Measurements from ENCODE around the gene FAAP100.

Gene FAAP100

GRCh38 chr17:81556863-81557262 lies 4.7 kb upstream of the FAAP100 start:
- no peak for DNase-seq (ENCODE audit: low read depth in 1 of 2, low spot score in 1 of 2)
- in situ Hi-C loops (cut with HindIII; ENCODE audit: low pct_unique_long_range_greater_than_20kb, low sequenced_read_pairs) = no loop called here
- no peak for TF ChIP-seq JUND (IDR thresholded peaks at IDR 0.05; ENCODE audit: low read depth)

DNA sequence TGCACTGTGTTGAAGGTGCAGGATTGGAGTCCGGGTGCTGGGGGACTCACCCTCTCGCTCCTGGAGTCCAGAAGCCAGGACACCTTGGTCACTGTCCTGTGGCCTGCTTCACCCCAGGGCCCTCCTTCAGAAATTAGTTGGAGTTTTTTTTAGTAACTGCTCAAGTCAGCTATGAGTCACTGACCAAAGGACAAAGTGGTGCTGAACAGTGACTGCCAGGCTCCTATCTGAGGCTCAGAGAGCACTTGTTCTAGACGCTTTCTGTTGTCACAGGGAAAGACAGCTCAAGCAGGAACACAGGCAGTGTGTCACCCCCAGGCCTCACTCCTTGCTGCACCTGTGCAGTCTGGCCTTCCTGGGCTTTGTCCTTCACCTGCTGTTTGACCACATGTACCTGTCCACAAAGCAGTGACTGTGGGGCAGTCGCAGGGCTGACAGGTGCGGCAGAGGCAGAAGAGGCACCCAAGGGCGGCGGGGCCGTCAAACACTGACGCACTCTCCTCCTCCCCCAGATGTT lies 4.1 kb upstream of the FAAP100 start:
- no peak for DNase-seq (ENCODE audit: low read depth in 1 of 2, low spot score in 1 of 2)
- TF ChIP-seq JUND (IDR thresholded peaks at IDR 0.05; ENCODE audit: low read depth) = no peak
- in situ Hi-C loops (cut with HindIII; ENCODE audit: low pct_unique_long_range_greater_than_20kb, low sequenced_read_pairs) = no loop called here

DNA sequence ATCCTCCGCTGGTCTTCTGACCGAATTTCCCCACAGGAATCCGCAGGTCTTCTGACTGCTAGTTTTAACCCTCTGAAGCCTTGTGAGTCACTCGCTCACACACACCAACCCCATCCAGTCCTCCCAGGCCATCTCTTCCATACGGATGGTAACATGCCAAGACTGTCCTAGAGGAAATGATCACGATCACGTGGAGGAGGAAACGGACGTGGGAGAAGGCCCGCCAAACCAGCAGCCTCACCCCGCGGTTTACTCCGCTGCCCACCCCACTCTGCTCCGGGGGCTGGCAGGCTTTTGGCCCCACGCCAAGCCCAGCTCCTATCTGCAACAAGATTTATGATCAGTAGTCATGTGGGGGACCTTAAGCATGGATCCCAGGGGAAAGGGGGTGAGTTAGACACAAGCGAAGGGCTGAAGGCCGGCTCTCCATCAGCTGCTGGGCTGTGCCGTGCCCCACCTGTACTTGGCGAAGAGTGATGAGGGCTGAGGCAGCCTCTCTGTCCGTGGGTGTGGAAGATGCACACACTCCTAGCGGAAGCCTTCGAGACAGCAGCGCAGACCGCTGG lies 1.5 kb upstream of the FAAP100 start:
- DNase-seq (ENCODE audit: low read depth in 1 of 2, low spot score in 1 of 2) = peak in 1 of 2 experiments; percentile 57
- in situ Hi-C loops (cut with HindIII; ENCODE audit: low pct_unique_long_range_greater_than_20kb, low sequenced_read_pairs) = no loop called here
- no peak for TF ChIP-seq JUND (IDR thresholded peaks at IDR 0.05; ENCODE audit: low read depth)

DNA sequence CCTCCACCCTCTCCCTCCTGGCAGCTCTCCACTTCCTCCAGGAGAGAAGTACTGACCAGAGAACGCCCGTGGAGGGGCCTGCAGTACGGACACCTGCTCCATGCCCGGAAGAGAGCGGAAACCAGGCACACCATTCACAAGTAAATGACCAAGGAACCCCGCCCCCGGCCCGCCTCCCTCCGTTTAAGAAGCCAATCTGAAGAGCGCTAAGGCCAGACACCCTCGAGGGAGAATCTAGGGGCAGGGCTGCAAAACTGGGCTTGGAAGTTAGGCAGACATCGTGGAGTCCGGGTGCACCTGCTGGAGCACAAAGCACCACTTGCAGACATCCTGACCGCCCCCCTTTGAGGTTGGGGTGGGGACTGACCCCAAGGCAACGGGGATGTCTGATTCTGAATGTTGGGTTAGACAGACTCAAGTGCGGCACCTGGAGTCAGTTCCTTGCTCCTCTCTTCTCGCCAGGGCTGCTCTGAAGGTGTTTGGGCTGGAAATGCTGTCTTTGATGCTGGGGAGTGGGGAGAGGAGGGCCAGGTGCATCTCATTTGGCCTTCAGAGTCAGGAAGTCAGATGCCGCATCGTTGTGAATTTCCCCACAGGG lies 964 bp upstream of the FAAP100 start:
- in situ Hi-C loops (cut with HindIII; ENCODE audit: low pct_unique_long_range_greater_than_20kb, low sequenced_read_pairs) = no loop called here
- TF ChIP-seq JUND (IDR thresholded peaks at IDR 0.05; ENCODE audit: low read depth) = no peak
- peak; percentile 96 to 99 for DNase-seq (ENCODE audit: low read depth in 1 of 2, low spot score in 1 of 2)

DNA sequence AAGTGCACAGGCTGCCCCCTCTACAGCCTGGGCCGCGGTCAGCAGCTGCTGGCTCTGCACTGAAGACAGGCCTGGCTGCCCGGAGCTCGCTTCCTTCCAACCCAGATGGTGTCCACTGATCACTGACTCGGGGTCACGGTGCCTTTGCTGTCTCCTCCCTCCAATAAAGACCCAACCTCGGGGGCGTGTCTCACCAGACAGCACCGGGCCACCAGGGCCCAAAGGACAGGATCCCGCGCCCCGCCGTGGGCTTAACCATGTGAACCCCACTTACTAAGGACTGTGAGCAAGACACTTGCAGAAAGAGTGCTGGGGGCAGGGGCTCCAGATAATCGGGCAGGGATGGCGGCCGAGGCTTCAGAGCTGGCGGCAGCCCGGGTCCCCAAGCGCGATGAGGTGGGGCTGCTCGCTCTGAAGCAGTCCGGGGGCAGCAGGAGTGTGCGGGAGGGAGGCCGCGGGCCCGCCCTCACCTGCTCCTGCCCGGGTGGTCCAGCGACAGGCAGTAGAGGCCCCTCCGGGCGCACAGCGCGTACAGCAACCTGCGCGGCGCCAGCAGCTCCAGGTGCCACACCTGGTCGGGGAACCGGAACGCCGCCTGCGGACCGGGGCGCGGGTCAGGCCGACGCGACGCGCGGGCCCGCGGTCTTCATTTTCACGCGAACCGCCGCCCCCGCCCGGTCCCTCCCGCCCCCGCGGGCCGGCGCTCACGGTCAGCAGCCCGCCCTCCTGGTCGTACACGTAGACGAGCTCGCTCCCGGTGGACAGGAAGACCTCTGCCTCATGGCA lies 502 bp downstream of the FAAP100 start:
- no peak for TF ChIP-seq JUND (IDR thresholded peaks at IDR 0.05; ENCODE audit: low read depth)
- in situ Hi-C loops (cut with HindIII; ENCODE audit: low pct_unique_long_range_greater_than_20kb, low sequenced_read_pairs) = no loop called here
- peak; percentile 61 for DNase-seq (ENCODE audit: low read depth in 1 of 2, low spot score in 1 of 2)

DNA sequence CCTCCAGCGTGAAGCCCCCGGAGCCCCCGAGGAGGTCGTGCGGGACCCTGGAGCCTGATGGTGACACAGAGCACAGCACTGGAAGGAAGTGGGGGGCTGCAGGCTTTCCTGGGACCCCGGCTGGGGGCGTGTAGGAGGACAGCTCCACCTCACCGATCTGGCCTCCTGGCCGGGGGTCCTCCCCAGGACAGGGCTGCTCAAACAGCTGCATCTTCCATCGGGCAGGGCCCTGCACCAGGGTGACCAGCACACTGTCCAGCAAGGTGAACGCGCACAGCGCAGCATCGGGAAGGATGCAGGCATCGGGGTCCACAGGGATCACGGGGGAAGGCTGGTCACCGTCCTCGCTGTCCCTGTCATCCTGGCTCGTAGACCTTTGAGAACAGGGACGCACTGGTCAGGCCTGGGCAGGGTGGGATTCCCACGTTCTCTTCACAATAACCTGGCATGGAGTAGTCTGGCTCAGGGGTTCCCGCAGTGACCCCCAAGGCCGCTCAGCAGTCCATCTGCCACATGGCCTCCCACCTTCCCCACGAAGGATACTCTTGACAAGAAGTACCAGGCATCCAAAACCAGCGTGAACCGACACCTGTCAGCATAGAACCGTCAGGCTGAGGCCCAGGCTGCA lies 1.2 kb downstream of the FAAP100 start:
- DNase-seq (ENCODE audit: low read depth in 1 of 2, low spot score in 1 of 2) = no peak
- in situ Hi-C loops (cut with HindIII; ENCODE audit: low pct_unique_long_range_greater_than_20kb, low sequenced_read_pairs) = no loop called here
- no peak for TF ChIP-seq JUND (IDR thresholded peaks at IDR 0.05; ENCODE audit: low read depth)

DNA sequence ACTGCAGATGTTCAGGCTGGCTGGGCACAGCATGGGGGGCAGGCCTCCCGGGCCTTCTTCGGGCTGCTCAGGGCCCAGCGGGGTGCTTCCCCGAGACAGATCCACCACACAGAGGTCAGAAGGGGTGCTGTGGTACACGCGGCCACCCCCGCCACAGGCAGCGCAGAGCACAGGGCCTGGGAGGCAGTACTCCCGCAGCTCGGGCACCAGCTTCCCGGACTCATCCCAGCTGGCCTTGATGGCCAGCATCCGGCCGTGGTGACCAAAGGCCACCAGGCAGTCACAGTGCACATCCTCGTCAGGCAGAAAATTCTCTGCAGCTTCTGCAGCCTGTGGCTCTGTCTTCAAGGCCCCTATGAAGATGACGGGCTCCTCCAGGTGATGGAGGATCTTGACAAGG lies 1.9 kb downstream of the FAAP100 start:
- no peak for TF ChIP-seq JUND (IDR thresholded peaks at IDR 0.05; ENCODE audit: low read depth)

DNA sequence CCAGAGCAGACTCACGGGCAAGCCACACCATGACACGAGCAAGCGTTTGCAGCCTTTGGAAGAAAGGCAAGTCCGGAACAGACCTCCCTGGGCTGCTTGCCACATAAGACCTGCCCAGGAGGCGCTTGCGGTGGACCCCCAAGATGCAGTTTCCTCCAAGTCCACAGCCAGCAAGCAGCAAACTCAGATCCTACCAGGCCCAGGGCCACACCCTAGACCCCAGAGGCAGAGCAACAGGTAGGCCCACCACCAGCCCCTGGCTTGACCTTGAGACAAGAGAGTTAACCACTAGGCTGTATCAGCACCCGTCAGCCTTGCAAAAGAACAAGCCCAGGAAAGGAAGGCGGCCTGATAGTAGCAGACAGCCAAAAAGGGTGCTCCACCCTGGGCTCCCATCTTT lies 2.3 kb downstream of the FAAP100 start:
- in situ Hi-C loops (cut with HindIII; ENCODE audit: low pct_unique_long_range_greater_than_20kb, low sequenced_read_pairs) = no loop called here
- TF ChIP-seq JUND (IDR thresholded peaks at IDR 0.05; ENCODE audit: low read depth) = no peak

More for the DNA sequence above, 1.9 kb downstream of the FAAP100 start:
- in situ Hi-C loops (cut with HindIII; ENCODE audit: low pct_unique_long_range_greater_than_20kb, low sequenced_read_pairs) = no loop called here
- DNase-seq (ENCODE audit: low read depth in 1 of 2, low spot score in 1 of 2) = no peak

GRCh38 chr17:81549031-81549557 lies 3.1 kb downstream of the FAAP100 start:
- in situ Hi-C loops (cut with HindIII; ENCODE audit: low pct_unique_long_range_greater_than_20kb, low sequenced_read_pairs) = no loop called here
- TF ChIP-seq JUND (IDR thresholded peaks at IDR 0.05; ENCODE audit: low read depth) = no peak
- DNase-seq (ENCODE audit: low read depth in 1 of 2, low spot score in 1 of 2) = no peak

More for the DNA sequence above, 2.3 kb downstream of the FAAP100 start:
- no peak for DNase-seq (ENCODE audit: low read depth in 1 of 2, low spot score in 1 of 2)

GRCh38 chr17:81547614-81547982 lies 4.6 kb downstream of the FAAP100 start:
- TF ChIP-seq JUND (IDR thresholded peaks at IDR 0.05; ENCODE audit: low read depth) = no peak
- in situ Hi-C loops (cut with HindIII; ENCODE audit: low pct_unique_long_range_greater_than_20kb, low sequenced_read_pairs) = no loop called here
- no peak for DNase-seq (ENCODE audit: low read depth in 1 of 2, low spot score in 1 of 2)

GRCh38 chr17:81546906-81547613 lies 5.1 kb downstream of the FAAP100 start:
- in situ Hi-C loops (cut with HindIII; ENCODE audit: low pct_unique_long_range_greater_than_20kb, low sequenced_read_pairs) = no loop called here
- DNase-seq (ENCODE audit: low read depth in 1 of 2, low spot score in 1 of 2) = no peak
- no peak for TF ChIP-seq JUND (IDR thresholded peaks at IDR 0.05; ENCODE audit: low read depth)

Measured in T47D (cell line).